ENCODE results near the gene PLS1.

Gene PLS1

DNA sequence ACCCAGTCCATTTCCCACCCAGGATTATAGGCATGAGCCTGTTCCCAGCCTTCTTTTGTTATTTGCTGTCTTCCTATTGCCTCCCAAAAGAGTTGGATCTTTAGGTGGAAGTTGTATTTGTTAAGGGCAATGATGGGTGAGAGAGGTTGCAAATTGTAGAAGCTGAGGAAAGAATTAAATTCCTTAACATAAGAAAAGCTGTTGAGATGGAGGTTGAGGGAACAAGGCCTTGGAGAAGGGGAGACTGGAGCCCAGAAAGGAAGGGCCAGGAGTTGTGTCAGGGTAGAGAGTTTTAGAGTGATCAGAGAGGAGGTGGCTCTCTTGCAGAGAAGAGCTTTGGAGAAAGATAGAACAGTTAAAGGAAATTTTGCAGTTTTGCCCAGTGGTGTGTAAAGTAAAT, 46.8 kb downstream of the PLS1 start:
- DNase-seq, result no peak

DNA sequence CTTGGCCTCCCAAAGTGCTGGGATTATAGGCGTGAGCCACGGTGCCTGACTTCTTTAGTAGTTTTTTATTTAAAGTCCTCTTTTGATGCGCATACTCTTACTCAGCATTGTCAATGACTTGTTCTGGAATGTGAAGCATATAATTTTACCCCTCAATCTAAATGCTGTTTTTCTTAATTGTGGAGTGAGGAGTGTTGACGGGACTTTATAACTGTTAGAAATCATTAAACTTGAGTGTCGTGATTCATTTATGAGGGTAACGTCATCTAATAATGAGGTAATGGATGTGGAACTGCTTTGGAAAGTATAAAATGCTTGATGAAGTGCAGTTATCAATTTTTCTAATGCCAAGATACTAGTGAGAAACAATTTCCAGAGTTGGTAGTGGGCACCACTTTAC, 48.3 kb downstream of the PLS1 start:
- DNase-seq, result no peak

DNA sequence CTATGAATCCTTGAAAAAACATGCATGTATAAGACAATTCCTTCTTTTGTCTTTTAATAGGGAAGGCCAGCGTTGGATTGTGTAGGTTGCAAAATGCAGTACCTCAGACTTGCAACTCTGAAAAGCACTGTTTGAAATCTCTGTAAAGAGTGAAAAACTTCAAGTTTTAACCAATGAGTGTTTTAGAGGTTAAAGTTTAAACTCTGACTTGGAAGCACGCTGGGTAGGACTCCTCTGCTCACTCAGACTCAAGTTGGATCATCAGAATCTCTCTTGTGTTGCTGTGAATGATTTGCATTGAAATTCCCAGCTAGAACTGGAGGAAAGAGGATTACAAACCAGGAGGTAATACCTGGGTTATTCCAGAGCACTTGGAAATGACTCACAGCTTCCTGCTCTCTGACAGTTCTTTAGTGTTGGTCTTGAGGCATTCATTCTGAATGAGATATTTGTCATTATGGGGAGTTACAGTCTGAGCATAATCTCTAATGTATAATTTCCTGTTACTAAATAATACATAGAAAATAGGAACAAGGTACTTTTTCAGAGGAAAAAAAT, 49.1 kb downstream of the PLS1 start:
- no peak for DNase-seq

DNA sequence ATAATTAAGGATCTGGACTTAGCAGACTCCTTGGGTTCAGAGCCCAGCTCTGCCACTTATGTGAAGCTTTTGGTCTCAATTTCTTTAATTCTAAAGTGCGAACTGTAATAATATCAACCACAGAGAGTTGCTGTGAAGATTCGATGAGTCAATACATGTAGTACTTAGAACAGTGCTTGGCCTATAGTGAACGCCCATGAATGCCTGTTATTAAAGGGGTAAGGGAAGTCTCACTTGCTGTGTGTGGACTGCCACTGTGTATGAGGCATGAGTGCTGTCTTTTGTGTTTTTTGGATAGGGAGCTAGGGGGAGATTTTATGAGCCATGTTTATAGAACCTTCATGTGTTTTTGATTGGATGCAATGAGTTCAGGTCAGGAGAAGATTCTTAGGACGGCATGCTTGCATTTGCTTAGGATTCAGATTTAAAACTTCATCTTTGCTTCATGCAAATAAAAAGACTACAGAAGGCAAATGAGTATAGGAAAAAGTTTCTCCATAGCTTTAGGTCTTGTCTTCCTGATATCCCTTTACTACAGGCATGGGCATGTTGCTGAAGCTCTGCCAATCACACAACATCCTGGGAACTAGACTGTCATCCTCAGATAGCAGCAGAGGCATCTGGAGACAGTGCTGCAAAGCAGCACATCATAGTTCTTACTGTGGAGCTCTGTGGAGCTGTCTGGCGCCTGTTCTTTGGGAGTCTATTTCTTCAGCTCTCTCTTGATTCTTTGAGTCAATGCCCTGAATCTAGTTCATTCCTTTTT, 50.0 kb downstream of the PLS1 start:
- no peak for DNase-seq

DNA sequence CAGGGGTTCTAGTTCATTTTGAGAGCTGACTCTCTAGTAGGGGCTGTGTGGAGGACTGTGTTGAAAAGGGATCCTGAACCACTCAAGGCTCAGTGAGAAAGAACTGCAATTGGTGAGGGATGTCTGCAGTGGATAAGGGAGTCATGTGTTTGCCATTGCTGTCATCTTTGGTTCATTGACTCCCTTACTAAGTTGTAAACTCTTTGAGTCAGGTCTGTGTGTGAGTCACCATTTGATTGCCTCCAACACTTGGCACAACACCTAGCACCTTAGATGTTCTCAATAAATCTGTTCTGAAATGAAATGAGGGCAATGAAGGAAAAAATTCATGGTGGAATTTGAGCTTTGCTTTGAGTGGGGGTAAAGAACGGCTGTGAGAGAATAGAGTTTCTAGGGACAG, 51.7 kb downstream of the PLS1 start:
- no peak for DNase-seq

DNA sequence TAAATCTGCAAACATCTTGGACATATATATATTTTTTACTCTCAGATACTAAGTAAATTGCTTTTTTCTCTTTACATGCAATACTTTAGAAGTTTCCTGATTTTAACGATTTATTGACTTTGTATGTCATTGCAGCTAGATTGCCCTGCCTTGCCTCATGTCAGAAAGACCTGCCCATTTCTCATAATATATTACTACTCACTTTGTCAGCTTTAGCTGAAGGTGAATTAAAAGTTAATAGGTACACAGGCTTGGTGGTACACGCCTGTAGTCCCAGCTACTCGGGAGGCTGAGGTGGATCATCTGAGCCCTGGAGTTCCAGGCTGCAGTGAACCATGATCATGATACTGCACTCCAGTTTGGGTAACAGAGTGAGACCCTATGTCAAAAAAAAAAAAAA, 52.8 kb downstream of the PLS1 start:
- no peak for DNase-seq

DNA sequence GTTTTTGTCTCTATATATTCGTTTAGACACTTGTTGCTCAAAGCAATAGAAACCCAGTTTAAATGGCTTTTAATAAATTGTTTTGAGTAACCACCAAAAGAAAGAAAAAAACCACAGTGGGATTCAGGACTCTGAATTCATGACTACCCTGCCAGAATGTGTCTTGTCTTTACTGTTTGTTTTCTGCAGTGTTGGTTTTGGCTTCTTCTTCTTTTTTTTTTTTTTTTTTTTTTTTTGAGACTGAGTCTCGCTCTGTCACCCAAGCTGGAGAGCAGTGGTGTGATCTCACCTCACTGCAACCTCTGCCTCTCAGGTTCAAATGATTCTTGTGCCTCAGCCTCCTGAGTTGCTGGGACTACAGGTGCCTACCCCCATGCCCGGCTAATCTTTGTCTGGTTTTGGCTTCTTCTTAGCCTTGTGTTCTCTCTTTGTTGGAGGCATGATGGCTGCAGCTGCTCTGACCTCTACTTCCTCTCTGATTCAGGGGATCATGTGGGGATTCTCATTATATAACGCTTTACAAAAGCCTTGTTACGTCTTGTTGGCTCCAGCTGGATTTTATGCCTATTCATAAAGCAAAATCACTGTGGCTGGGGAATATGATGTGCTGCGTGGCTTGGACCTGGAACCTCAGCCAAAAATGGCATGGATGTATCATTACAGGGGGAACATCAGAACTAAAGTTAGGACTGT, 54.0 kb downstream of the PLS1 start:
- DNase-seq, result no peak

DNA sequence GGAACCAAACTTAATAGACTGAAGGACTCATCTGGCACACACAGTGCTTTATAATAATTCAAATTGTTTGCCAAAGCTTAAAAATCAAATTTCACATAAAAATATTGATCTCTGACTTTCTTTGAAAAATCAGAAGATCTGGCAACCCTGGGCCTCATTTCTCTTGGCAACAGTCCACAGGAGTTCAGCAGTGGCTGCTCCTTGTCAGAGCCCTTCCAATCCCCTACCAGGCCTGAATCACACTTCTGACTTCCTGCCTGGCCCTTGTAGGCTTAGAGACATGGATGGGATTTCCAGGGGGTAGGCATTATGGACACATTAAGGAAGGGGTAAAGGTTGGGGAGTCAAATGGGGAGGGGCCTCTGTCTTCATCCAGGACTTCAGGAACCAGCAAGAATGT, 55.5 kb downstream of the PLS1 start:
- DNase-seq, result no peak

DNA sequence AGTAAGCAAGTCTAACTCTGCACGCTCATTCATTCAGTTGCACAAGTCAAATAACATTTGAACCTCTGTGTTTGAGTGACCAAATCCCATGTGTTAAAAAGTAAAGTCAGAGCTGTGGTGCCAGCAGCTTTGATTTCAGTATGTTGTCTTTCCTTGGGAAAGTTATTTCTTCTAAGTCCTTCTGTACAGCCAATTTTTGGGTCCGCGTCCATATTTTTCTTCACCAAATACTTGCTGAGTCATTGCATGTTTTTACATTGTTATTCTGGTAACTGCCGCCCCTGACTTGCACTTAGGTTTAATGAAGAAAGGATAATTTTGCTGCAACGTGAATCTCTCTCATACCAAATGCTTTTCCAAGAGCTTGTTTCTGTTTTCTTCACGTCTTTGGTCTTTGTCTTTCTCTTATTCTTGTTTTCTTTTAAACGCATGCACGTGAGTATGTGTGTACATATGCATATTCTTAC, 56.7 kb downstream of the PLS1 start:
- no peak for DNase-seq

DNA sequence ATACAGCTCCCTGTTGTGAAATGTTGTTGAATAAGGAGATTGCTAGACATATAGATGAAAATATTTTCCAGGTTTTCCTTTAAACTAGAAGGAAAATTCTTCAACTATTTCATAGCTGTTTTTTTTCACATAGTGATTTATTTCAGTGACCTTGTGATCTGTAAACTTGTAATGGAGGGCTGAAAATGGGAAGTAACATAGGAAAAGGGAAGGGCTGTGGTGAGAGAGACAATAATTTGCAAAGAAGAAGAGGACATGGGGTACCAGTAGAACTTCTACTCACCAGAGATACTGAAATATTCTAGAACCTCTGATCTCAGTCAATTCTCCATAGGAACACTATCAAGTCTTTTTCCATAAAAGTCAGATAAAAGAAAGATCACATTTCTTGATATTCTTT, 60.4 kb downstream of the PLS1 start:
- no peak for DNase-seq

DNA sequence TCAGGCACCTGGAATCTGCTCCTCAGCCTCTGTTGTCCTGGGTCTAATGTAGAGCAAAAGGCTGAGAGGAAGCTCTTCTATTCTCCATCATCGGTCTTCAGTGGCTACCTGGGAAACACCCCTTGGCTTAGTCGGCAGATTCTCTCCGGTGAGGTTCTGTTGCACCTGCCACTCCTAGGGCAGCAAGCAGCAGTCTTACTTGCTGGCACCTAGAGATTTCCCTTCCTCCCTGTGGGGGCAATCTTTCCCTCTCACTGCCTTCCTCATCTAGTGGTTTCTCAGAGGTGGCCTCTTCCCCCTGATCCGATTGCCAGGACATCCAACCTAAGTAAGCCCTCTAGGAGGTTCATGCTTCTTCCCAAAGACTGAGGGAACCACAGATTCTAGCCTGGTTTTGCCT, 60.8 kb downstream of the PLS1 start:
- no peak for DNase-seq

DNA sequence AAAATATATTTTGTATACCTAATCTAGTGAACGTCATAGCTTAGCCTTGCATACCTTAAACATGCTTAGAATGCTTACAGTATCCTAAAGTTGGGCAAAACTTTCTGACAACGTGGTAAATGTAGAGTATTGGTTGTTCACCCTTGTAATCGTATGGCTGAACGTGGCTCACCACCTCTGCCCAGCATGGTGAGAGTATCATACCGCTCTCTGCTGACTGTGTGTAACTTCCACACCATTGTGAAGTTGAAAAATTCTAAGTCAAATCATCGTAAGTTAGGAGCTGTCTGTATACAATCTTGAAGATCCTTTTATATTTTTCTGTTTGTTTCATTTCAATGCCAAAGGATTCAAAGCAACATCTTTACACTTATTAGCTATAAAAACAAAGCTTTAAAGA, 64.2 kb downstream of the PLS1 start:
- DNase-seq, result no peak

DNA sequence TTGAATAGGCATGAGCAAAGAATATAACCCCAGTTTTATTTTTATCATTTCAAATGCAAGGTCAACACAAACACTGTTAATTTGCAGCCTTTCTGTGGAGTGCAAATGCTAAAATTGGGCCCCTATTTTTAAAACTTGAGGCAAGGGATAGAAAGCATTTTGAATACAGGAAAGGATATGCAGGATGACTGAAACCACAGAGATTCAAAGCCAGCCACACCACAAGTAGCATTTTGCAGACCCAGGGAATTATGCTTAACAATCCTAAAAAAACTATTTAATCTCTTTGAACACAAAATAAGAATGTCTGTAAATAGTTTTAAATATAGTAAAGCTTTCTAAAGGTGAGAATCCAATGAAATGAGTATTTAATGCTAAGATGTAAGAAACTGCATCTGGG, 64.7 kb downstream of the PLS1 start:
- no peak for DNase-seq

DNA sequence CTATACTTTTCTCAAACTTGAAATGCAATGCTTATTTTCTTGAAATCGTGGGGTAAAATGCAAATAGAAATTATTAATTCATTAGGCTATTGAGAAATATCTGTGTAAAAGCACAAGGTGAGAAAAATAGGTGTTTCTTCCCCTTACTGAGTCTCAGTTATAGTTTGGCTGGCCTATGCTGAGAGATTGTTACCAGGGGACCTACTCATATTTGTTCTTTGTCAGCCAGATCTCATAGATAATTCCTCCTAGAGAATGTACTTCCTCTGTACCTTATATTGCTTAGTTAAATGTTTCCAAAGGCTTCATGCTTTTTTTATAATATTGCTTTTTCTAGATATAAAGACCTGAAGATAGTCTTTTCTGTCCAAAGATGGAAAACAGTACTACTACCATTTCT, 67.7 kb downstream of the PLS1 start:
- DNase-seq, result no peak

DNA sequence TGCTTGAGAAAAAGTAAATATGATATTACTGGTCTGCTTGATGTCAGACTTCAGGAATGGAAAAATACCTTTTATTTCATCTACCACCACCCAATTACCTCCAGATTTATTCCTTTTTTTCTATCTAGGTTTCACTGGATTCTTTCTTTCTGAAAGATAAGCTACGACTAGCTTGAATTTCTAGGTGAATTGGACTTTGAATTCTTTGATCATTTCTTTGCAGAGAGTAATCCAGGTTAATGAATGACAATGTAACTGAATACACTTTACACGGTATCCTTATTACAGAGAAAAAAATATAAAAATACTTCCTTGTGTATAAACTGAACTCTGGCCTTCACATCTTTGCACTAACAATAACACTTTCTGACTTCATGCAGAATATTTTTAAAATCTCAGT, 68.1 kb downstream of the PLS1 start:
- DNase-seq, result no peak

DNA sequence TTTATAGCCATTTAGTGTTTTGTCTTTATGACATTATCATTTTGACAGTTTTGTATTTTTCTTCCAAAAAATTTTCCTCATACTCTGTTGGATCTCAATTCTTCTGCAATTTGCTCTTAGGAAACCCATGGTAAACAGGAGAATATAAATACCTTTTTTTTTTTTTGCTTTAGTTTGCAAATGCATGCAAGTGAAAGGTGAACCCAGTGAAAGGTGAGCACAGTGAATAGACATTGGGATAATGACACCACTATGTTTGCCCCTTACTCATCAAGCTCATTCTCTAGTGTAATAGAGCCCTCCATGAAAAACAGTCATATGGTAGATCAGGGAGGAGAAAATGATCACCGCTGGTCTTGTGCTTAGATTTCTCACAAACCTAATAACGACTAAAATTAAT, 68.6 kb downstream of the PLS1 start:
- DNase-seq, result no peak

DNA sequence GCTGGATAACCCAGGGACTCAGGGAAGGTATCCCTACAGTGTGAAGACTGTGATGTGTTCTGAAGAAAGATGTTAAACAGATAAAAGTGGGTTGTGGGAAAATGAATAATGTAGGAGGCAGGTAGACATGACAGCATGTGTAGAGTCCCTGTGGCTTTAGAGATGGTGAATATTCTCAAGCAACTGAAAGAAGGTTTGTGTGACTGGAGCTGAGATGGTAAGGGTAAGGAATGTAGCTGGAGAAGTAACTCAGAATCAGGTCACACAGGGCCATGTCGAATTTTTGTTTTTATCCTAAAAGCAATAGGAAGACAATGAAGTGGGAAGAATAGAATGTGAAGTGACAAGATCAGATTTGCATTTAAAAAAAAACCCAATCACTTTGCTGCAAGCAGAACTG, 73.9 kb downstream of the PLS1 start:
- no peak for DNase-seq

DNA sequence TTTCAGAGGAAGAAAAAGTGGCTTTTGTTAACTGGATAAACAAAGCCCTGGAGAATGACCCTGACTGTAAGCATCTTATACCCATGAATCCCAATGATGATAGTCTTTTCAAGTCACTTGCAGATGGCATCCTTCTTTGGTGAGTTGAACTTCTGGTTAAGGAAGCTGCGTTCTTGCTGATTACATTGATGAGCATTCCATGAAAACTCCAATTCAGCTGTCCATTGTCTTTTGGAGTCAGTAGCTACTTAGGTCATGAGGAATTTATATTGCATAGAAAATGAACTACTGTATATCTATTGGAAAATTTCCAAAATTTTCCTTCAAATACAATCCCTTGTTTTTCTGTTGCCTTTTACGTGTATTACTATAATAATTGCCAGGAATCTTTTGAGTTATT, 80.0 kb downstream of the PLS1 start:
- DNase-seq, result no peak

DNA sequence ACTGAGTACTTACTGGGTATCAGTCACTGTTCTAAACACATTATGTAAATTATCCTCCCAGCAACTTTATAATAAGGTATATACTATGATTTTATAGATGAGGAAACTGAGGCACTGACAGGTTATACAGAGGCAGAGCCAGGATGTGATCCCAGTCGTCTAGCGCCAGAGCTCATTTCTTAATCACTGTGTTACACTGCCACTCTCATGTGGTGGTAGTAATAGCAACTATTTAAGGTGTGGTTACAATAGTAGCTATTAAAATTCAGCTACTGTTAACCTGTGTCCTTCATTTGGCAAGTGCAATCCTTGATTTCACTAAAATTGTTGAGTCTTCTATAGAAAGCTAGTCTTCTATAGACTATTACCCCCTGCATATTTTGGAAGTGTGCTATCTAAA, 84.5 kb downstream of the PLS1 start:
- no peak for DNase-seq

DNA sequence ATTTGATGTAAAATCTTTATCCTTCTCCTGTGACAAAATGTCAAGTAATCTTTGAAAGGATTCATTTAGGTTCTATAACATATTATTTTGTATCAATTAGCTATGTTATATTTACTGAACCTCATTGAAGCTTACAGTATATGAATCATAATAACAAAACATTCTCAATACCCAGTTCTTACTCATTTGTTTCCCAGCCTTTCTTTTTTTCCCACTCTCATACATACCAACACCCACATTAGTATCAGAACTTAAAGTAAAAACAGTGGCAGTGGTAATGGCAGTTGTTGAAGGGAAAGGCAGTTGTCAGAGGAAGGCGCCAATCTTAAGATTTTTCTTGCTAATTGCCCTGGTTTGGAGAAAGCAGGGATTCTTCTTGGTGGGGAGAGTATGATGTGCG, 94.4 kb downstream of the PLS1 start:
- no peak for DNase-seq

DNA sequence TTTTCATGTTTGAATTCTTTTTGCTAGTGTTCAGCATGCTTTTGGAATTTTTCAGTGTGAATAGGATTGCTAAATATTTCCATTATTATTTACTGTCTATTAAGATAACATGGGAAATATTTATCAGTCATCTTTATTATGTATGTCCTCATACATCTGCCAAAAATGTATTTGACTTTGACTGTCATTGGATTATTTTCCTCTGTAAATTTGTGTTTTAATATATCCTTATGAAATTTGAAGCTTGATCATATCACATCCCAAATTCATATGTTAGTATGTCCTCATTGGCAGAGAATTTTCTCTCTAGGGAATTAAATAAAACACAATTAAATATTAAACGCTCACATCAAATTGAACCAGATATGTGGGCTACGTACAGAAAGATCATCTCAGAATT, 95.3 kb downstream of the PLS1 start:
- no peak for DNase-seq

DNA sequence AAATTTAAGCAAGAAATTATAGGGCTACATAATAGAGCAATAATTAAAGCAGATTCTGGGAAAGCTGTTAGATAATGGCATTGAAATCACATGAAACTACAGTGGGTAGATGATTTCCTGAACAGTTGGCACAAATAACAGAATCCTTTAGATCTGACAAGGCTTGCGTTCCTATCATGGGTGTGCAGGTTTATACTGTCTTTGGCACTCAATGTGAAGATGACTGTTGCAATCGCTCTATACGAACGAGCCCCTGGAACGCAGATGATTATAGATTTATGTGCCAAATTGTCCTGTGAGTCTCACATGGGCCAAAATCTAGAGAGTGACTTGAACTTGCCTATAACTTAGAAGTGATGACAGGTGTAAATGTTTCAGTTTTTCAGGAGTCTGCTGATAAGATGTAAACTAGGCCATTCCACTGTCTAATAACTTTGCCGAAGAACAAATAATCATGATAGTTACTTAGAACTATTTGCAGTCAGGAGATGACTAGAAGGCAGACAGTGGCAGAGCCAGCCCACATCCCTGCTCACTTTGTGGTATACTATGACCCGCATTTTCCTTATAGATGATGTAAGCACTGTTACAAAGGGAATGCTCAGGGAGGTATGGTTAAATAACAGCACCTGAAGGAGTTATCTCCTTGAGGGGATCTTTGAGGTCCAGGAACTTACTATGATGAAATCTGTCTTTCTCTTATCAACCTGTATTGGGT, 97.1 kb downstream of the PLS1 start:
- no peak for DNase-seq

DNA sequence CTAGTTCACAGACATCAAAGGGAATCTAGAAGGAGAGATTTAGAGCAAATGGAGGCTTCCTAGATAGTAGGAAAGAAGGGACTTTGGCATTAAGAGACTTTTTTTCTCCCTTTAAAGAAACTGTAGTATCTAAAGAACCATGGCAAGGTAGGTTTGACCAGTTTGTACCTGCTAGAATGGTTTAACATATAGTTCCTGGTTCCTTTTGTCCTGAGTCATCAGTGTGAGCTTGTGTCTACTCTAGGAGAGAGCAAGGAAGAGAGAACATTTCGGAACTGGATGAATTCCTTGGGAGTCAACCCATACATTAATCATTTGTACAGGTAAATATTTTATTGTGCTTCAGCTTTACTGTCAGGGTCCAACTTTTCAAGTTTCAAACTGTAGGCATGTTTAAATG, 98.0 kb downstream of the PLS1 start:
- no peak for DNase-seq

DNA sequence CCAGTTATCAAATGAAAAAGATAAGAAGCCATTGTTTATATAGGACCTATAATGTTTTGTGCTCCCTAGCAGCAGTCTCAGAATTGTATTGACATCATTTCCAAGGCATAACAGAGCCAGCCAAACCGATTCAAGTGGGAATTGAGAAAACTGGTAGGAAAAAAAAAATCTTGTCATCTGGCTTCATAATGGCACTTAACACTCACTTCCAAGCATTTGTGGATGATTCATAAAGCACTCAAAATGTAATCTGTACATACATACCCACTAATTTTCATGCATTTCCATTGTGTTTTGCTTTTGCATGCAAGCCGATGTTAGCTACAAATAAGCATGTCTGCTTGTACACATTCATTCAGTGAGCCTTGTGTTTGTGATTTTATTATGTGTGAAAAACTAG, 109.0 kb downstream of the PLS1 start:
- no peak for DNase-seq

All from cerebellar nuclear complex (tissue), 1 donor.